HG02623 (cell line): Measurements from ENCODE around the gene ADAM12.

ENCODE experiments used
- ATAC-seq: cut with Tn5 transposase; IDR thresholded peaks from one replicate; pipeline ENCODE4 v1.9.1; 2021; ENCODE audit warnings: moderate library complexity; ENCODE audit not compliant: unreplicated experiment

The ADAM12 gene

DNA sequence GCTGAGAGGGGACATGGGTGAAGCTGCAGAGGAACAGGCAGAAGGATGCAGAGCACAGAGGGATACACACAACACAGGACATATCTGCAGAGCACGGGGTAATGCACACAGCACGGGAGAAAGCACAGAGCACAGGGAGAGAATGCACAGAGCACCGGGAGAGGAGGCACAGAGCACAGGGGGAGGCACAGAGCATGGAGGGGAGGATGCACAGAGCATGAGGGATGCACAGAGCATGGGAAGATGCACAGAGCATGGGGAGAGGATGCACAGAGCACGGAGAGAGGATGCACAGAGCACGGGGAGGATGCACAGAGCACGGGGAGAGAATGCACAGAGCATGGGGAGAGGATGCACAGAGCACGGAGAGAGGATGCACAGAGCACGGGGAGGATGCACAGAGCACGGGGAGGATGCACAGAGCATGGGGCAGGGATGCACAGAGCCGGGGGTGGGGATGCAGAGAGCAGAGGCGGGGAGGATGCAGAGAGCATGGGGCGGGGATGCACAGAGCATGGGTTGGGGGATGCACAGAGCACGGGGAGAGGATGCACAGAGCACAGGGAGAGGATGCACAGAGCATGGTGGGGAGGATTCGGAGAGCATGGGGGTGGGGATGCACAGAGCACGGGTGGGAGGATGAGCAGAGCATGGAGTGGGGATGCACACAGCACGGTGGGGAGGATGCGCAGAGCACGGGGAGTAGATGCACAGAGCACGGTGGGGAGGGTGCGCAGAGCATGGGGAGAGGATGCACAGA lies 230.0 kb downstream of the ADAM12 start:
- no peak for ATAC-seq

DNA sequence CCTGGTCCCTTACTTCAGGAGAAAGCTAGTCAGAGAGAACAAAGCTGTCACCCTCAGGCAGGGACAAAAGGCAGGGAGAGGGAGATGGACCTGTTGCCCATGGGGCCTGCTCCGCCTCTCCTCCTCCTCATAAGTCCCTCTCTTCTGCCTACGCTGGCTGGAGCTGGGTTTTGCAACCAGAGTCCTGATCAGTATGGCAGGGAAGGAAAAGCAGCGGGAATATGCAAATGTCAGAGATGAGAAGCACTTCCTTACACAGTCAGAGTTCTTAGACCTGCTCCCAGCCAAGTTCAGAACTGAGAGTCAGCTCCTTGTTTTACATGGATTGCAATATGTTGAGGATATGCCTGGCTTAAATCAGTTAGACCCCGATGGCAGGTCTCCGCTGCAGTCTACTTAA lies 231.1 kb downstream of the ADAM12 start:
- no peak for ATAC-seq

DNA sequence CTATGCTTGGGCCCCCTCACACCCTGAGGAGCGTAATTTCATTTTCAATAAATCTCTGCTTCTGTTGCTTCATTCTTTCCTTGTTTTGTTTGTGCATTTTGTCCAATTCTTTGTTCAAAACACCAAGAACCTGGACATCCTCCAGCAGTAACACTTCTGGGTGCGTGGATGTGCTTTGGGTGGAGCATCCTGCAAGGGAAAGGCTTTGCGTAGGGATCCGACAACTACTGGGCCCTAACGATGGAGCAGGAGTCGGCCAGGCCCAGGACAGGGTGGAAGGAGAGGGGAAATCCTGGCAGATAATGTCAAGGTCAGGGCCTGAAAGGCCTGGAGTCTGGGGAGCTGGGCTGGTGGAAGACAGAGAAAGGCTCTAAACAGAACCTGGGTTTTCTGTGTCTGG lies 231.8 kb downstream of the ADAM12 start:
- no peak for ATAC-seq

DNA sequence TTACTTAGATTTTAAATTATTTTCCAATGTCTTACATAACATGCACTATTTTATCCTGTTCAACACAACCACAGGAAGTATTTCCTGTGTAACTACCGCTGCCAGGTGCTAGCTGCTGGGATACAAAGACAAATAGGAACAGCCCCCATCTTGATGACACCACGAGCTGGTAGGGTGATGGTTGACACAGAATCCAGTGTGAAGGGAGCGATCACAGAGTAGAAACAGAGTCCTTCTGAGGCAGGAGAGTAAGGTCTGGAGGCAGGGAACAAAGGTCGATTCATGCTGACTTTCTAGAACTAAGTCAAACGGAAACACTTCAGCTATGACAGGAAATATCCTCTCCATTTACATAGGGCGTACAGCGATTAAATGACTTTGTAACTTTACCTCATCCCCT lies 232.3 kb downstream of the ADAM12 start:
- ATAC-seq, result no peak

DNA sequence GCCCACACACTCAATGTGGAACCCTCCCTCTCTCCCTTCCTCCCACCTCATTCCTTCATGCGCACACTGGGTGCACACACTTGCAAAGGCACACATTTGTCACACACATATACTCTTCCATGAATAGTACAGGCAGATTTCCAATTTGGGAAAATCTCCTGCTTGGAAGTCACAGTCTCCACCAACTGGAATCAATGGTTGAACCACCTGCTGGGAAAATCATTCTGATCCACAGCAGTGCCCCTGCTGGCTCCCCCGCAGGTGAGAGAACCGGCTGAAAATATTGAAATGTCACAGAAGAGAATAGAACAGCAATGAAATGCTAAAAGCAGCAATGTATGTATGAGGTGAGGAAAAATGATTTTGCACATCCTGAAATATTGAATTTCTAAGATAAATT lies 232.7 kb downstream of the ADAM12 start:
- no peak for ATAC-seq

DNA sequence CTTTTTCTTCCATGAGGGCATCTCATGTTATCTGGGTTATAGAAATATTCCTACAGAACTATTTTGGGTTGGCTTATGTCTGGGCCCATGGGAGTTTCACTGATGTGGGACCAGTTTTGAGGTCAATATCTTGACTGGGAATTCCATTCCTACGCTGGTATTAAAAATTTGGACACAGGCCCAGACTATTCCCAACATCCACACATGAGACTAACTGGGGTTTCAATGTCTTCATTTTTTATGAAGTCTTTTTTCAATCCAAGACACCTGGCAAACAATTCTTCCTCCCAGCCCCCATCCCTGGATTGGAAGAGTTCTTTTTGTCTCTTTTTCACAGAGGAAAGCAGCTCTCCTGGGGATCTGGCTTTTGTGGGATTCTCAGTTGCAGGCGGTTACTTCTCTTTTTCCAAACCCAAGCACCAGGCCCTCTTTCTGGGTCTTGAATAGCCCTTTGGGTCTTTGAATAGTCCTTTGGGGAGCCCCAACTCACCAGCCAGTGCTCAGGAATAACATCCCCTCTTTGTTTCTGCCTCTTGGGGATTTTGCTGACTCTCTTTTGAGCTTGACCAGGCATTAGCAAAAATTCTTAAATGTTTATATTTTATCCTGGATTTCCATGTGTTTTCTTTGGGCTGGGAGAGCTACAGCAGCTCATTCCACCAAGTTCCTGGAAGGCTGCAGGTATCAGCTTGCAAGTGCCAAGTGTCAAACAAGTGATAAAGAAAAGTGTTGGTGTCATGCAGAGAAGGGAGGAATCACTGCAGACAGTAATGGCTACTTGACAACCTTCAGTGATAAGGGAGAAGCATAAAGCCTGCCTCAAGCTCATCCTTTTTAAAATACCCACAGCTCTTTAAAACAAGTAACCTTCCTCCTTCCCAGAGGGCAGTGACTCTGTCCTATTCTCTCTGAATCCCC lies 234.3 kb downstream of the ADAM12 start:
- no peak for ATAC-seq

DNA sequence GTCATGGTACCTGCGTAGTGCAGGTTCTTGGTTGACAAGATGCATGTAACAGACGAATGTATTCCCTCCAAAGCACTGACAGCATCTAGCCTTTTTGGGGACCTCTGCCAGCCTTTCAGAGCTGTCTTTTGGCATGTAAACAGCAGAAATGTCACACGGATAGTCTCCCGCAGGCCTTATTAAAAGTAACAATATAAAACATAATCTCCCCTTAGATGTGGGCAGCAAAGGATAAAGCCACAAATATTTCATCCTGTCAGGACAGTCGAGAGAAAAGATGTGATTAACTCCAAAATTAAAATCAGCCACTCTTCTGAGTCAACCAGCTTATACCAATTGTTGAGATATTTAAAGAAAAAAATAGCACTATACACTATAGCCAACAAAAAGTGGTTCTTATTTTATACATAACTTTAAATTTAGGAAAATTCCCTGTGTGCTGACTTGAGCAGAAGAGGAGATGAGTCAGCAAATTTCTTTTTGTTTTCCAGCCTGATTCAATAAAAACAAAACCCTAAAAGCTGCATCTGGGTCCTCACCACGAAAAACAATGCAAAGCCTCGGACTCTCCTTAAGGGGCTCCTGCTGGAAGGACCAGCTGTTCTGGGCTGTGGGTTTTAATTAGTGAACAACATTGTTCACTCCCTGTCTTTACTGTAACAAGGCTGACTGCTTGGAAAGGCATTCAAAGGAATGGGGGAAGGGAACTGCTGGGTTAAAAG lies 240.2 kb downstream of the ADAM12 start:
- no peak for ATAC-seq

DNA sequence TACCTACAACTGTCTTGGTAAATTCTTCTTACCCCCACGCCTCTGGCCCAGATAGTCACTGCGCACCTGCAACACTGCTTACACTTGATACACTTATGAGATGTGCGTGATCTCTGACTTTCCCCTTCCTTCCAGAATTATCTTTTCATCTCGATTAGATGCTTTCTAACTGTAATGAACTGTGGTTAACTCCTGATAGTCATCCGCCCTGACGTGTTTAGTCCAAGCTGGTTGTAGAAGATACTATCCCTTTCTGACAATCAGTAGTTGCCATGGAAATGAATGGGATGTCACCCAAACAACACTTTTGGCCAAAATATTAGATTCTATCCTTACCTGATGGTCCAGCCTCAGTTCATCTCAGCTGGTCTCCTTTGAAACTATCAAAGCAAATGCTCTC lies 241.5 kb downstream of the ADAM12 start:
- ATAC-seq, result no peak

DNA sequence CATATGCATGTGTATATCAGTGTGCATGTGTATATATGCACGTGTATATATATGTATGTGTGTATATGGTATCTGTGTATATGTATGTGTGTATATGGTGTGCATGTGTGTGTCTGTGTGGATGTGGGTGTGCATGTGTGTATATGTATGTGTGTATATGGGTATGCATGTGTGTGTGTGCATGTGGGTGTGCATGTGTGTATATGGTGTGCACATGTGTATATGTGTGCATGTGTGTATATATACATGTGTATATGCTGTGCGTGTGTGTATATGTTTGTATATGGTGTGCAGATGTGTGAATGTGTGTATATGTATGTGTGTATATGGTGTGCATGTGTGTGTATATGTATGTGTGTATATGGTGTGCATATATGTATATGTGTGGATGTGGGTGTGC lies 245.2 kb downstream of the ADAM12 start:
- ATAC-seq, result no peak

DNA sequence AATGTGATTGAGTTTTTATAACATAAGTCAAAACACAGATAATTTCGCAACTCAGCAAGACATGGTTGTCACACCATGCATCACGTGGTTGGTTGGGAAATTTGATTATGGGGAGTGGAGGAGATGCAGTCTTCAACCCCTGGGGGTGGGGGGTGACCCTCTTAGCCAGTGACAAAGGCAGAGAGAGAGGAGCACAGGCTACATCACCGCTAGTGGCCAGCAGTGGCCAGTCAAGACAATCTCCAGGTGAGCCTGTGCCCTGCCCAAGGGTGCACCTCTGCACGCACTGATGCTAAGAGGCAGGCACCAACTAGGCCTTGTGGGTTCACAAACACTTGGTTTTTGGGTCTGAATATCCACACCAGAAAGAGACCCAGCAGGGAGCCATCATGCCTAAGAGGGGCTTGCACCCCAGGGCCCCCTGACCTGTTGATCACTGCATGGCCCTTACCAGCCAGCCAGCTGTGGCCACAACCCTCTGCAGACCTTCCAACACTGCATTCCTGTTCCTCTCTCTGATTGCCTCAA lies 247.5 kb downstream of the ADAM12 start:
- no peak for ATAC-seq

DNA sequence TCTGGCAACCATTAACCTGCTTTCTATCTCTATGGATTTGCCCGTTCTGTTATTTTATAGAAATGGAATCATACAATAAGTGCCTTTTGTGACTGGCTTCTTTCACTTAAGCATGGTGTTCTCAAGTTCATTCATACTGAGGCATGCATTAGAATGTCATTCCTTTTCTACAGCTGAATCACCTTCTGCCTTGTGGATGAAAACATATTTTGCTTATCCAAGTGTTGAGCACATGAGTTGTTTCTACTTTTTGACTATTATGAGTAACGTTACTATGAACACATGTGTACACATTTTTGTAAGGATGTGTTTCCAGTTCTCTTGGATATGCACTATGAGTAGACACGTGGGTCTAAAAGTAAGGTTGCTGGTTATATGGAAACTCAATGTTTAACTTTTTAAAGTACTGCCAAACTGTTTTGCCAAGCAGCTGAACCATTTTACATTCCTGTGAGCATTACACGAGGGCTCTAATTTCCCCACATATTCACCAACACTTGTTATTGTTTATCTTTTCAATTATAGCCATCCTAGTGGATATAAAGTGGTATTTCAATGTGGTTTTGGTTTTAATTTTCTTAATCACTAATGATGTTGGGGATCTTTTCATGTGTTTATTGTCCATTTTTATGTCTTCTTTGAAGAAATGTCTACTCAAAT lies 250.6 kb downstream of the ADAM12 start:
- ATAC-seq, result no peak

DNA sequence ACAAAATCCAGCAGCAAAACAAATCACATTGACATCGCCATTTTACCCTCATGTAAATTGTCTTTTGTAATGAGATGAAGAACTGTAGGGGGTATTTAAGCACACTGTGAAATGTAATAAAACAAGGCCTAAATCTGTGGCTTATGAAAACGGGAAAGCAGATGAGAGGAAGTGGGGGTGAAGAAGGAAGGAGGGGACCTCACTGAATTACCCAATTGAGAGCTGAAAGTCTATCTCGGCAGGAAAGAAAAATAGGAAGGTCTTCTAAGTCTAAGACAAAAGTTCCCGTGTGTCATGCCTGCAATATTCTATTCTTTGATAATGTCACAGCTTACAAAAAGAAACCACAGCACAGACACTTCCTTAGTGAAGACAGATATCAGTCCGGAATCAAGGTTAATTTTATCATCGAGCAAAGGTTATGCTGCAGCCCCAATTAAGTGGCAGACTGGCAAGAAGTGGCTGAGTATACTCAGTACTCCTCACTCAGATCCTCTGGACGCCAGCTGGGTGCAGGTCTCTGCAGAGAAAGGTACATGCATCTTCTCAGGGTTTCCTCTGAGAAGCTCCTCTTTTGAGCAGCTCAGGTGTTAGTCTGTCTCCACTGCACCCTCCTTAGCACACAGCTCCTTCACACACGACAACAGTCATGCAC lies 252.2 kb downstream of the ADAM12 start:
- no peak for ATAC-seq

DNA sequence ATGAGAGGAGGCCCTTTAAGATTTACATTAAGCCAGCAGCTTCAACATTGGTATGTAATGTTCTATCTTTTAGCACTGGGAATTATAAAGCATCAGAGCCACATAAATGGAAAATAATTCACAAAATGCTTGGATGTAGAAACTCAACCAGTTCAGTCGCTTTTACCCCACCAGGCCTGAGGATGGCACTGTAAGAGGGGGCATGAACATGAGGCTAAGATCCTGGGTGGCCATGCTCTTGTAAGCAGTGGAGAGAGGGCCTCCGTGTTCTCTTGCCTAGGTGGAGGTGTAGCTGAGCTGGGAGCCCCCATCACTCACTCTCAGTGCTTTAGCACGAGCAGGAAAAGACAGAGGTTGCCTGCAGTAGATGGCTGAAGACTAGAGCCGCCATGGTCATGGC lies 253.1 kb downstream of the ADAM12 start:
- no peak for ATAC-seq

DNA sequence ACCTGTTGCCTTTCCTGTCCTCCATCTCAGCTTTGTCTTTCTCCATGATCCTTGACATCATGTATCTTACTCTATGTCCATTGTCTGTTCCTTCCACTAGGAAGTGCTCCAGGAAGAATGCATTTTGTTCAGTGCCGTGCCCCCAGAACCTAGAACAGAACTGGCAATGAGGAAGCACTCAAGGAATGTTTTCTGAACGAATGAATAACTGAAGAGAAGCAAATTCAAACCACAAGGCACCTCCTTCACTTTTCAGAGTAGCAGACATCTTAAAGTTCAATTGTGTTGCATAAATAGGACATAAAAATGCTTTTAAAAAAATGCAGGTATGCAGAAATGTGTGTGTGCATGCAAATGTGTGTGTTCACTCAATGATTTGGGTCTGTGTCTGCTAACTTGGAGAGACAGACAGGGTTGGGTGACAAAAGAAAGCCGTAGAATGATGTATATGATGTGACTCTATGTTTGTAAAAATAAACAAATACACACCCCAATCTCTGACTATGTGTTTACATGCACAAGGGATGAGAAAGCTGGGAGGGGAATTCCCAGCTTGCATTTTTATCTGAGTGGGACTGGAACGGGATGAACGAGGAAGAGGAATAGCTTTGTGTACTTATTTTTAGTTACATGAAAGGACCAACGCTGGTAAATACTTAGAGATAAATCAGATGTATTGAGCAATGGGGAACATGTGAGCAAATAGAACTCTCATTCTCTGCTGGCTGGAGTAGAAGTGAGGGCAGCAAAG lies 254.2 kb downstream of the ADAM12 start:
- ATAC-seq, result no peak

DNA sequence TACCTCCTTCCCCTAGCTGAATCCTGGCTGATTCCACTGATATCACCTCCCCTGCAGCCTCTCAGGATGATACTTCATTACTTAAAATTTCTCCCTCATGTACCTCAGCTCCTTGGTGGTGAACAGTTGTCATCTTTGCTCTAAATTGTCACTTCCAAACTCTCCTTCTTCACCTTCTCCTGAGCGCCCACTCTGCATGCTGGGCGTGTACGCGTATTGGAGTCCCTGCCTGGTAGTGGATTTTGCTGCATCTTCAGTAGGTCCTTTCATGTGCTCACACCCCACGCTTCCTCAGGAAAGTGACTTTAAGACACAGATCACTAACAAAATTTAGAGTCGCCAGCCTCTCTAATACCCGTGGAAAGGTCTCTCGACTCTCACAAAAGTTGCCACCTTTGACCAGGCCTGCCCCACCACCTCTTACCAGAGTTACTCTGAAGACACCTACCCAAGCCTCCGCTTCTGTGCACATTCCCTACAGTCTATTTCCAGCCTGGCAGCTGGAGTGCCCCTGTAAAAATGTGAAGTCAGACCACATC lies 255.1 kb downstream of the ADAM12 start:
- ATAC-seq, result no peak

DNA sequence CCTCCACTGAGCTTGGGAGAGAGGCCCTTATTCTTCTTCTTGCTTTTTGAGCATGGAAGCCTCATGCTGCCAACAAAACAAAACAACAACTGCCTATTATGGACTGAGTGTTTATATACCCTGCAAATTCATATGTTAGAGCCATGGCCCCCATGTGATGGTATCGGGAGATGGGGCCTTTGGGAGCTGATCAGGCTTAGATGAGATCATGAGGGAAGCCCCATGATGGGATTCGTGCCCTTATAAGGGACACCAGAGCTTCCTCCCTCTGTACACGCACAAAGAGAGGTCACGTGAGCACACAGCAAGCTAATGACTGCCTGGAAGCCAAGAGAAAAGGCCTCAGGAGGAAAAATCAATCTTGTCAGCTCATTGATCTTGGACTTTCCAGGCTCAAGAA lies 256.9 kb downstream of the ADAM12 start:
- no peak for ATAC-seq

DNA sequence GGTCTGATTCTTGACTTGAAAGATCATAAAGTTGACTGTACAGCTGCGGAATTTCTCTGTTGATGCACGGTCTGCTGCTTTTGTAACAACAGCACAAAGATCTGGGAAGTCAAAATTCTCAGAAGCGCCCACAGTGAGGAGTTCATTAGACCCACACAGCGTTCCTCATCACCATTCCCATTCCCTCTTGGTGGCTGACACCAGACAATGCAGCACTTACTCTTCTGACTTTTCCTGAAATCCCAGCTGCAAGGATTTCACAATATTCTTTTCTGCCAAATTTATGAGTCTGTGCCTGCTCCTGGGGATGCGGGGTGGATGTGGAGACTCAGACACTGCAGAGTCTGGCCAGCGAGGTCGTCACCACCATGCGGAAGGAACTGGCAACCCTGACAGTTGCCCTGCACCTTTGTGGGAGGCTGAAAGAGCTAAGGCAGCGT lies 258.0 kb downstream of the ADAM12 start:
- ATAC-seq, result no peak

DNA sequence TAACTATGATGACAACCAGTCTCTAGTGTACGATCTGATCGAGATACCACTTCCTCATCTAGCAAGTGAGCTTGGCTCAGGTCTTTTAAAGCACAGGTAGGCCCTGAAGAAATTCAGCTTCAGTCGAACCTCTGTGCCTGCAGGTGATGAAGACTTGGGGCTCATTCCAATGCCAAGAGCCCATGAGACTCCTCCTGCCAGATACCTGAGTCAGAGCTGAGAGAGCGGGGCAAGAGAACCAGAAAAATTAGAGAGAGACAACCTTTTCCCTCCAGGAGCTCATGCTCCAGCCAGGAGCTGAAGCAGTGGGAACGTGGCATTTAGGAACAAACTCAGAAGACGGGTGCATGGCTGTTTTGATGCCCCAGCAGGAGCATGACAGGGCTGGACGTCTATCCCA lies 259.3 kb downstream of the ADAM12 start:
- no peak for ATAC-seq

DNA sequence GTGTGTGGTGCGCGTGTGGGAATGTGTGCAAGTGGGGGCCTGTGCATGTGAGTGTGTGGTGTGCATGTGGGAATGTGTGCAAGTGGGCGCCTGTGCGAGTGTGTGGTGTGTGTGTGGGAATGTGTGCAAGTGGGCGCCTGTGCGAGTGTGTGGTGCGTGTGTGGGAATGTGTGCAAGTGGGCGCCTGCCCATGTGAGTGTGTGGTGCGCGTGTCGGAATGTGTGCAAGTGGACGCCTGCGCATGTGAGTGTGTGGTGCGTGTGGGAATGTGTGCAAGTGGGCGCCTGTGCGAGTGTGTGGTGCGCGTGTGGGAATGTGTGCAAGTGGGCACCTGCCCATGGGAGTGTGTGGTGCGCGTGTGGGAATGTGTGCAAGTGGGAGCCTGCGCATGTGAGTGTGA lies 259.7 kb downstream of the ADAM12 start:
- no peak for ATAC-seq
